Ishikawa (cell line): ENCODE data around the gene AP4M1.

Experiments used
- CEBPB ChIP-seq: IDR thresholded peaks from 2 replicates; pipeline ENCODE4 v1.6.1; 2012
- CREB1 ChIP-seq: IDR thresholded peaks from 2 replicates; pipeline ENCODE4 v1.6.1; 2012; ENCODE audit warnings: low read depth
- EGR1 ChIP-seq: IDR thresholded peaks from 2 replicates; pipeline ENCODE4 v1.6.1; 2012
- EP300 ChIP-seq: IDR thresholded peaks from 2 replicates; pipeline ENCODE4 v1.6.1; 2012; ENCODE audit warnings: borderline replicate concordance
- FOXM1 ChIP-seq: IDR thresholded peaks from 2 replicates; pipeline ENCODE4 v1.6.1; 2012; ENCODE audit warnings: low read depth, borderline replicate concordance
- NFIC ChIP-seq: IDR thresholded peaks from 2 replicates; pipeline ENCODE4 v1.6.1; 2012
- RAD21 ChIP-seq: IDR thresholded peaks from 2 replicates; pipeline ENCODE4 v1.6.1; 2012; ENCODE audit warnings: low read depth
- REST ChIP-seq: IDR thresholded peaks from 2 replicates; pipeline ENCODE4 v1.6.1; 2012; ENCODE audit warnings: low read depth, mild to moderate bottlenecking
- TAF1 ChIP-seq: IDR thresholded peaks from 2 replicates; pipeline ENCODE4 v1.6.1; 2012; ENCODE audit warnings: low read depth, mild to moderate bottlenecking
- TCF12 ChIP-seq: IDR thresholded peaks from 2 replicates; pipeline ENCODE4 v1.6.1; 2012; ENCODE audit warnings: low read depth
- TEAD4 ChIP-seq: IDR thresholded peaks from 2 replicates; pipeline ENCODE4 v1.6.1; 2012
- YY1 ChIP-seq: IDR thresholded peaks from 2 replicates; pipeline ENCODE4 v1.6.1; 2012; ENCODE audit warnings: low read depth
- ZBTB7A ChIP-seq: IDR thresholded peaks from 2 replicates; pipeline ENCODE4 v1.6.1; 2012; ENCODE audit warnings: low read depth
- TF ChIP-seq, protein P1 (sequence below): IDR thresholded peaks from 2 replicates; pipeline ENCODE4 v1.6.1; 2012
- TF ChIP-seq, protein P2 (sequence below): IDR thresholded peaks from 2 replicates; pipeline ENCODE4 v1.6.1; 2012

Gene AP4M1

DNA sequence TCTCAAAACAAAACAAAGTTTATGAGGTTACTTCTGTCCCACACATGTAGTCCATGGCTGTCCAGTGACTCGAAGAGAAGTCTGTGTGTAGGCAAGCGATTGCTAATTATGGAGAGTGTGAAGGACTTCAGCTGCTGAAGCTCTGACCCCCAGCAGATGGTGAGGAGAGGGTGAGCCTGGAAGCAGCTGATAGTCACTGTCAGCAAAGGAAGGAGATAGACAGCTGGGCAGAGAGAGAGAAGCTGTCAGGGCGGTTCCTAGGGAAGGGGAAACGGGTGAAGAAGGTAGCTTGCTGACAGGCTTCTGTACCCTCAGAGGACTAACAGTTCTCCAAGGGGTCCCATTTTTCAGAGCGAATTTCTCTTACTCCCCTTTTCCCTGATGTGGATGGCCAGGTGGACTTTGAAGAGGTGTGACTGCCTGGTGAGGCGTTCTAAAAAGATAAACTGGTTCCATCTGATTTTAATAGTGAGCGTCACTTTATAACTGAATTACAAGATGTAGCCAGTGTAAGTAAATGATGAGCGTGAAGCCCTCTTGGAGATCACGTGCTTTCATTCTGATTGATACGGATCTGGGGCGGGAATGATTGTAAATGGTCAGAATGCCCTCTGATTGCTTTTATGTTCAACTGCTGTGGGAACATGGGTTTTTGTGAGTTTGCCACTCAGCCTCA lies 39.8 kb upstream of the AP4M1 start:
- TF ChIP-seq CEBPB (no peak), TAF1 (no peak), TEAD4 (no peak), RAD21 (no peak), ZBTB7A (no peak), EP300 (no peak), NFIC (no peak), EGR1 (no peak), CREB1 (no peak), TCF12 (no peak), YY1 (no peak), REST (no peak), FOXM1 (no peak)
- TF ChIP-seq, protein P1, sequence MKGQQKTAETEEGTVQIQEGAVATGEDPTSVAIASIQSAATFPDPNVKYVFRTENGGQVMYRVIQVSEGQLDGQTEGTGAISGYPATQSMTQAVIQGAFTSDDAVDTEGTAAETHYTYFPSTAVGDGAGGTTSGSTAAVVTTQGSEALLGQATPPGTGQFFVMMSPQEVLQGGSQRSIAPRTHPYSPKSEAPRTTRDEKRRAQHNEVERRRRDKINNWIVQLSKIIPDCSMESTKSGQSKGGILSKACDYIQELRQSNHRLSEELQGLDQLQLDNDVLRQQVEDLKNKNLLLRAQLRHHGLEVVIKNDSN: no peak
- TF ChIP-seq, protein P2, sequence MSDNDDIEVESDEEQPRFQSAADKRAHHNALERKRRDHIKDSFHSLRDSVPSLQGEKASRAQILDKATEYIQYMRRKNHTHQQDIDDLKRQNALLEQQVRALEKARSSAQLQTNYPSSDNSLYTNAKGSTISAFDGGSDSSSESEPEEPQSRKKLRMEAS: no peak

GRCh38 chr7:100063376-100063775 lies 38.1 kb upstream of the AP4M1 start:
- TF ChIP-seq FOXM1 (no peak), CREB1 (no peak), YY1 (no peak), EGR1 (no peak), NFIC (no peak), RAD21 (no peak), TCF12 (no peak), TAF1 (no peak), CEBPB (no peak)
- TF ChIP-seq, protein P2: no peak

GRCh38 chr7:100064162-100064561 lies 37.3 kb upstream of the AP4M1 start:
- TF ChIP-seq, protein P1: no peak
- TF ChIP-seq CREB1 (no peak), TEAD4 (no peak), CEBPB (no peak), EP300 (no peak)

DNA sequence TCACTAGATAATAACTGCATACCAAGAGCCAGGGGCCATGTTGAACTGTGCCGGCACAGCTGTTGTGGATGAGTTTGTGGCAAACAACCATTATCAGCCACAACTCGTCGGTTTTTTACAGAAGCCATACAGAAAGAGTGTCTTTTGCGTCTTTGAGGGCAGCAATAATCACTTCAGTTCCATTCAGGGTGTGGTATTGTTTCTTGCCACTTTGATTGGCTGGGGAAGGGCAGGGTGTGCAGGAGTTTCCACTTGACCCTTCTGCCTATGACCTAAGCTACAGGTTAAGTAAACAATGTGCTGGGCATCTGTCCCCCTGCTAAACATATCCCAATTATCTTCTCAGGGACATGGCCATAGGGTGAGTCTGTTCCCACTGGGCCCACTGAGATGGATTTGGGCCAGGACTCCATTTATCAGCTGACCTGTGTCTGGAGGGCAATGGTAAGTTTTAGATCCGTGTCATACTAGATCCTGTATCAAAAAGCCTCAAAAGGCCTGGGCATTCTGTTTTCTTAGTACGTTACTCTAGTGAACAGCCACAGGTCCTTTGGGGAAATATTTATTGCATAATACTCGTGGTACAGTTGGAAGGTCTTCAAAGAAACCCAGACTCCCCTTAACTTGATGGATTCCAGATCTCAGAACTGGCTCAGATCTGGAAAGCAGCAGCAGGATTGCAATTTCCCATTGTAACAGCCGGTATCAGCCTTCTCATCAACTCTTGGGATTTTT lies 35.8 kb upstream of the AP4M1 start:
- no peak for TF ChIP-seq REST
- TF ChIP-seq CEBPB: no peak
- TF ChIP-seq, protein P1: no peak
- TF ChIP-seq TAF1: no peak
- TF ChIP-seq EGR1: no peak
- no peak for TF ChIP-seq EP300
- TF ChIP-seq CREB1: no peak
- TF ChIP-seq TCF12: no peak
- TF ChIP-seq RAD21: no peak
- TF ChIP-seq, protein P2: no peak
- TF ChIP-seq NFIC: no peak
- no peak for TF ChIP-seq YY1
- TF ChIP-seq TEAD4: no peak
- TF ChIP-seq FOXM1: no peak
- TF ChIP-seq ZBTB7A: no peak

- TF ChIP-seq FOXM1 (no peak), TAF1 (no peak), NFIC (no peak), YY1 (no peak), ZBTB7A (no peak), CEBPB (no peak), TEAD4 (no peak)
- TF ChIP-seq, protein P2: no peak
These were observed 34.5 kb upstream of the AP4M1 start for GRCh38 chr7:100066953-100067352.
